ENCODE measurements around the gene SDCBP2. TPM values are rescaled to one million over a fixed set of nuclear protein-coding genes. Genes with fewer than 3 reads are reported as not detected.

Gene SDCBP2
- total and polyA plus RNA-seq, 2 of the 4 experiments (the other 2 are of a cell fraction), result 0.54 to 1.3 TPM

DNA sequence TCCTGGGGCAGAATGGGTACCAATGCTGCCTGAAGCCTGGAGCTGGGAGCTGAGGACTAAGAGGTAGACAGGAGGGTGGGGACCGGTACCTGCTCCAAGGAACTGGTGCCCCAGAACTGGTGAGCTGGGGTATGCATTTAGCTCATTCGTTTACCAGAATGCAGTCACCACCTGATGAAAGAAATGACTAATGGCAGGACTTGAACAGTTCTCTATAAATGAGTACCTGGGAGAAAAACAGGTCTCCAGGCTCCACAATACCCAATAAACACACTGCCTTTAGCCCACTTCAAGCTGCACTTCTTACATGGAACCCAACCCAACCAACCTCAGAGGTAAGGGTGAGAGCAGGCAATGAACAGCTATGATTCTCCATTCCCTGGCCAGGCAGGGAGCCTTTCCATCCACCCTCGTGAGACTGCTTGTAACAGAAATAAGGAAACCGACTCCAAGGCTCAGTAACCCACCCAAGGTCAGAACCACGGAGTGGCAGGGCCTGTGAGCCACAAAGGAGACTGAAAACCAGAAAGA is 48.5 kb upstream of the SDCBP2 start:
- Histone ChIP-seq H4K91ac (ENCODE audit: insufficient read depth, low read depth, low read length) (peak overlapping the region; percentile 31; the same call in 1 of the 2 replicates), H3K56ac (ENCODE audit: extremely low read depth, insufficient read depth, low read length) (no peak overlapping the region), H4K5ac (ENCODE audit: low read depth, low read length) (no peak overlapping the region), H2BK20ac (ENCODE audit: low read depth, low read length) (peak overlapping the region; percentile 21; the same call in 1 of the 2 replicates), H3K9me1 (ENCODE audit: insufficient read depth, low read length) (peaks cover 49% of the 10 kb centered on the region), H3K4me3 (ENCODE audit: insufficient read depth, low read depth, low read length) (no peak overlapping the region), H3K79me1 (ENCODE audit: low read depth in 1 of 2, low read length in 2 of 2) (peaks cover 18 to 91% of the 10 kb centered on the region in 2 experiments), H3K4ac (ENCODE audit: low read depth, low read length) (peak overlapping the region; percentile 26), H3K9ac (ENCODE audit: low read depth, low read length) (no peak overlapping the region), H3K9me3 (ENCODE audit: control insufficient read depth, insufficient read depth, low read length) (no peaks in the 10 kb centered on the region), H2AK5ac (ENCODE audit: low read depth, low read length) (peak overlapping the region; percentile 63; the same call in 1 of the 2 replicates), H2BK120ac (ENCODE audit: low read depth, low read length) (0 out of 2 replicates have a peak overlapping the region, but pooled peaks have one; percentile 5), H4K20me1 (ENCODE audit: insufficient read depth, low read length) (peaks cover 85% of the 10 kb centered on the region), H4K8ac (ENCODE audit: low read depth in 2 of 2, low read length in 2 of 2) (no peak overlapping the region), H3K27ac (ENCODE audit: insufficient read depth, low read length) (no peak overlapping the region), H2AFZ (replicated peaks; ENCODE audit: low read length, poor library complexity) (no peak overlapping the region), H3K36me3 (ENCODE audit: control insufficient read depth, insufficient read depth, low read length) (peaks cover 6% of the 10 kb centered on the region), H3K4me1 (ENCODE audit: control insufficient read depth, insufficient read depth, low read length) (peaks cover 31% of the 10 kb centered on the region), H3K27me3 (ENCODE audit: control insufficient read depth, insufficient read depth, low read length) (no peaks in the 10 kb centered on the region), H2AK9ac (replicated peaks; ENCODE audit: low read depth, low read length, poor library complexity) (peak overlapping the region; percentile 46), H3K23ac (ENCODE audit: low read depth, low read length) (peak overlapping the region; percentile 53; the same call in 1 of the 2 replicates), H3K4me2 (ENCODE audit: low read depth, low read length) (no peak overlapping the region), H2BK5ac (ENCODE audit: low read depth, low read length, poor library complexity, severe bottlenecking) (peak overlapping the region; percentile 60), H2BK15ac (ENCODE audit: low read depth, low read length) (peak overlapping the region; percentile 25; the same call in 1 of the 3 replicates), H3K14ac (replicated peaks; ENCODE audit: low read depth, low read length) (peak overlapping the region; percentile 34; the same call in 1 of the 2 replicates), H3K18ac (ENCODE audit: low read depth, low read length) (no peak overlapping the region)
- ChIA-PET CTCF (no interaction called here), POLR2A (ENCODE audit: unreplicated experiment) (no interaction called here)
- in situ Hi-C loops (cut with MboI; ENCODE audit: low sequenced_read_pairs), result no loop called here
- dilution Hi-C loops (cut with HindIII; ENCODE audit: low sequenced_read_pairs, unreplicated experiment), result no loop called here
- intact Hi-C loops (cut with micrococcal nuclease), result loop anchor here (5.0 kb wide), 1 partner anchor 50 kb away; the partner anchor contains the start of gene SDCBP2
- DNase-seq, result no peak
- BruUV-seq (replicated peaks), result no TSS peak
- no peak for ATAC-seq (ENCODE audit: low read depth)
- TF ChIP-seq, protein P1, sequence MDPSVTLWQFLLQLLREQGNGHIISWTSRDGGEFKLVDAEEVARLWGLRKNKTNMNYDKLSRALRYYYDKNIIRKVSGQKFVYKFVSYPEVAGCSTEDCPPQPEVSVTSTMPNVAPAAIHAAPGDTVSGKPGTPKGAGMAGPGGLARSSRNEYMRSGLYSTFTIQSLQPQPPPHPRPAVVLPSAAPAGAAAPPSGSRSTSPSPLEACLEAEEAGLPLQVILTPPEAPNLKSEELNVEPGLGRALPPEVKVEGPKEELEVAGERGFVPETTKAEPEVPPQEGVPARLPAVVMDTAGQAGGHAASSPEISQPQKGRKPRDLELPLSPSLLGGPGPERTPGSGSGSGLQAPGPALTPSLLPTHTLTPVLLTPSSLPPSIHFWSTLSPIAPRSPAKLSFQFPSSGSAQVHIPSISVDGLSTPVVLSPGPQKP (IDR thresholded peaks at IDR 0.05; ENCODE audit: borderline replicate concordance, low read depth, low read length), result no peak
- no peak for TF ChIP-seq MXI1 (IDR thresholded peaks at IDR 0.05; ENCODE audit: borderline replicate concordance, low read depth, low read length)
- TF ChIP-seq POLR2A (IDR thresholded peaks at IDR 0.05; ENCODE audit: low read depth, low read length), result no peak
- no peak for TF ChIP-seq MAZ (IDR thresholded peaks at IDR 0.05; ENCODE audit: borderline replicate concordance, low read depth, low read length)
- no peak for TF ChIP-seq RAD21 (IDR thresholded peaks at IDR 0.05; ENCODE audit: low read length)
- TF ChIP-seq NFE2L2 (IDR thresholded peaks at IDR 0.05; ENCODE audit: low read depth, low read length), result no peak
- TF ChIP-seq RFX5 (IDR thresholded peaks at IDR 0.05; ENCODE audit: low read depth, low read length), result no peak
- no peak for TF ChIP-seq CHD1 (IDR thresholded peaks at IDR 0.05; ENCODE audit: low read depth, low read length)
- TF ChIP-seq FOS (IDR thresholded peaks at IDR 0.05; ENCODE audit: low read depth, low read length), result no peak
- no peak for TF ChIP-seq CEBPB (IDR thresholded peaks at IDR 0.05; ENCODE audit: low read depth, low read length)
- no peak for TF ChIP-seq MAFK (IDR thresholded peaks at IDR 0.05; ENCODE audit: low read depth, low read length)
- TF ChIP-seq SMC3 (IDR thresholded peaks at IDR 0.05; ENCODE audit: low read depth, low read length), result no peak
- TF ChIP-seq, protein P2, sequence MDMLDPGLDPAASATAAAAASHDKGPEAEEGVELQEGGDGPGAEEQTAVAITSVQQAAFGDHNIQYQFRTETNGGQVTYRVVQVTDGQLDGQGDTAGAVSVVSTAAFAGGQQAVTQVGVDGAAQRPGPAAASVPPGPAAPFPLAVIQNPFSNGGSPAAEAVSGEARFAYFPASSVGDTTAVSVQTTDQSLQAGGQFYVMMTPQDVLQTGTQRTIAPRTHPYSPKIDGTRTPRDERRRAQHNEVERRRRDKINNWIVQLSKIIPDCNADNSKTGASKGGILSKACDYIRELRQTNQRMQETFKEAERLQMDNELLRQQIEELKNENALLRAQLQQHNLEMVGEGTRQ (IDR thresholded peaks at IDR 0.05; ENCODE audit: low read depth, low read length), result no peak
- TF ChIP-seq, protein P3, sequence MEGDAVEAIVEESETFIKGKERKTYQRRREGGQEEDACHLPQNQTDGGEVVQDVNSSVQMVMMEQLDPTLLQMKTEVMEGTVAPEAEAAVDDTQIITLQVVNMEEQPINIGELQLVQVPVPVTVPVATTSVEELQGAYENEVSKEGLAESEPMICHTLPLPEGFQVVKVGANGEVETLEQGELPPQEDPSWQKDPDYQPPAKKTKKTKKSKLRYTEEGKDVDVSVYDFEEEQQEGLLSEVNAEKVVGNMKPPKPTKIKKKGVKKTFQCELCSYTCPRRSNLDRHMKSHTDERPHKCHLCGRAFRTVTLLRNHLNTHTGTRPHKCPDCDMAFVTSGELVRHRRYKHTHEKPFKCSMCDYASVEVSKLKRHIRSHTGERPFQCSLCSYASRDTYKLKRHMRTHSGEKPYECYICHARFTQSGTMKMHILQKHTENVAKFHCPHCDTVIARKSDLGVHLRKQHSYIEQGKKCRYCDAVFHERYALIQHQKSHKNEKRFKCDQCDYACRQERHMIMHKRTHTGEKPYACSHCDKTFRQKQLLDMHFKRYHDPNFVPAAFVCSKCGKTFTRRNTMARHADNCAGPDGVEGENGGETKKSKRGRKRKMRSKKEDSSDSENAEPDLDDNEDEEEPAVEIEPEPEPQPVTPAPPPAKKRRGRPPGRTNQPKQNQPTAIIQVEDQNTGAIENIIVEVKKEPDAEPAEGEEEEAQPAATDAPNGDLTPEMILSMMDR (conservative IDR thresholded peaks at IDR 0.05; ENCODE audit: low read depth, low read length), result no peak
- no peak for TF ChIP-seq RCOR1 (IDR thresholded peaks at IDR 0.05; ENCODE audit: insufficient replicate concordance, low read length)
- no peak for TF ChIP-seq BHLHE40 (IDR thresholded peaks at IDR 0.05; ENCODE audit: low read depth, low read length)
- 93% methylated on average over 2 of the region's 5 CpGs; no CpG with 5 or more reads in 1 of the 2 experiments for WGBS, 2 experiments (ENCODE audit: extremely low coverage in 2 of 2, insufficient read length in 1 of 2)

All from IMR-90 (cell line).